GM23248 (cell line): Measurements from ENCODE around the gene SEZ6L2.

Experiments used
- EZH2 ChIP-seq: fragments of 200-600 bp; sonication (generic); IDR thresholded peaks from 2 replicates; pipeline ENCODE4 v1.6.1; 2018; ENCODE audit warnings: antibody characterized with exemption, mild to moderate bottlenecking; ENCODE audit not compliant: insufficient read depth, poor library complexity, severe bottlenecking
- EZH2phosphoT487 ChIP-seq: fragments of 200-600 bp; sonication (generic); IDR thresholded peaks from 2 replicates; pipeline ENCODE4 v1.6.1; 2018; ENCODE audit warnings: antibody characterized with exemption, moderate library complexity, mild to moderate bottlenecking, low read depth; ENCODE audit not compliant: insufficient read depth

- TF ChIP-seq EZH2, result no peak
- no peak for TF ChIP-seq EZH2phosphoT487
Measured at GRCh38 chr16:29843931-29844330, 55.4 kb downstream of the SEZ6L2 start.
